ENCODE measurements around the gene SLC6A3.

DNA sequence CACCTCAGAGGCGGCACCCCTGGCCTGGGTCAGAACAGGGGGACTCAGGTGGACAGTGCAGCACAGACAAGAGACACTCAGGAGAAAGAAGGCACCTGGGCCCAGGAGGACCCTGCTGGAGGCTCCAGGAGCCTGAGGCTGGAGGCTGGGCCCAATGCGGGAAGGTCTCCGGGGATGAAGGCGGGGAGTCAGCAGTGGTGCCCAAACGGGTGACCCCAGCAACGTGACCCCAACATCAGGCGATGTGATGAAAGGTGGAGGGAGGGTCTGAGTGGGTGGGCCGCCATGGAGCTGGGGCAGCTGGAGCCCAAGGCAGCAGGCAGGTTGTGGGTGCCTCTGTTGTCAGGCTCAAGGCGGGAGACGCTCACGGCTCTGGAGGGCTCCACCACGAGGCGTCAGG lies 41.0 kb upstream of the SLC6A3 start:
- TF ChIP-seq EP300 (IDR thresholded peaks at IDR 0.05) = no peak
- TF ChIP-seq, protein P1, sequence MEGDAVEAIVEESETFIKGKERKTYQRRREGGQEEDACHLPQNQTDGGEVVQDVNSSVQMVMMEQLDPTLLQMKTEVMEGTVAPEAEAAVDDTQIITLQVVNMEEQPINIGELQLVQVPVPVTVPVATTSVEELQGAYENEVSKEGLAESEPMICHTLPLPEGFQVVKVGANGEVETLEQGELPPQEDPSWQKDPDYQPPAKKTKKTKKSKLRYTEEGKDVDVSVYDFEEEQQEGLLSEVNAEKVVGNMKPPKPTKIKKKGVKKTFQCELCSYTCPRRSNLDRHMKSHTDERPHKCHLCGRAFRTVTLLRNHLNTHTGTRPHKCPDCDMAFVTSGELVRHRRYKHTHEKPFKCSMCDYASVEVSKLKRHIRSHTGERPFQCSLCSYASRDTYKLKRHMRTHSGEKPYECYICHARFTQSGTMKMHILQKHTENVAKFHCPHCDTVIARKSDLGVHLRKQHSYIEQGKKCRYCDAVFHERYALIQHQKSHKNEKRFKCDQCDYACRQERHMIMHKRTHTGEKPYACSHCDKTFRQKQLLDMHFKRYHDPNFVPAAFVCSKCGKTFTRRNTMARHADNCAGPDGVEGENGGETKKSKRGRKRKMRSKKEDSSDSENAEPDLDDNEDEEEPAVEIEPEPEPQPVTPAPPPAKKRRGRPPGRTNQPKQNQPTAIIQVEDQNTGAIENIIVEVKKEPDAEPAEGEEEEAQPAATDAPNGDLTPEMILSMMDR (IDR thresholded peaks at IDR 0.05) = no peak

All from ovary (tissue), 3 donors.